HepG2 (cell line): ENCODE data around the gene OLFM2. TPM values are rescaled to one million over a fixed set of nuclear protein-coding genes. Genes with fewer than 3 reads are reported as not detected.
A peak's percentile ranks its signal among the peaks of the same experiment; 100 is the strongest.

Experiments used
- ADNP ChIP-seq: sonication (generic); formaldehyde crosslinking; IDR thresholded peaks from 2 replicates; pipeline ENCODE4 v1.4.0; 2020; ENCODE audit warnings: missing genetic modification reagents
- ATAD3A ChIP-seq: sonication (generic); formaldehyde crosslinking; IDR thresholded peaks from 2 replicates; pipeline ENCODE4 v1.4.0; 2020; ENCODE audit warnings: missing genetic modification reagents
- CHD4 ChIP-seq: fragments of 200-600 bp; sonication (generic); IDR thresholded peaks from 2 replicates; pipeline ENCODE4 v1.7.0; 2017; ENCODE audit warnings: mild to moderate bottlenecking, low read length, borderline replicate concordance
- DDIT3 ChIP-seq: sonication (generic); formaldehyde crosslinking; IDR thresholded peaks from 2 replicates; pipeline ENCODE4 v1.4.0; 2020; ENCODE audit warnings: mild to moderate bottlenecking, missing genetic modification reagents
- DR1 ChIP-seq: sonication (generic); formaldehyde crosslinking; IDR thresholded peaks from 2 replicates; pipeline ENCODE4 v1.8.0; 2021; ENCODE audit warnings: mild to moderate bottlenecking, missing genetic modification reagents, inconsistent platforms
- GATAD2A ChIP-seq: IDR thresholded peaks from 2 replicates; pipeline ENCODE4 v1.6.1; 2016
- HDAC2 ChIP-seq: sonication (generic); formaldehyde crosslinking; IDR thresholded peaks from 2 replicates; pipeline ENCODE4 v1.4.0; 2020; ENCODE audit warnings: missing genetic modification reagents
- HOXA3 ChIP-seq: sonication (generic); formaldehyde crosslinking; IDR thresholded peaks from 2 replicates; pipeline ENCODE4 v1.5.0; 2020; ENCODE audit warnings: missing genetic modification reagents
- MTERF4 ChIP-seq: sonication (generic); formaldehyde crosslinking; IDR thresholded peaks from 2 replicates; pipeline ENCODE4 v1.8.0; 2023; ENCODE audit warnings: mild to moderate bottlenecking, missing genetic modification reagents
- MZF1 ChIP-seq: sonication (generic); formaldehyde crosslinking; IDR thresholded peaks from 2 replicates; pipeline ENCODE4 v1.8.1; 2023; ENCODE audit warnings: mild to moderate bottlenecking, missing genetic modification reagents, borderline replicate concordance
- PRDM10 ChIP-seq: sonication (generic); formaldehyde crosslinking; IDR thresholded peaks from 2 replicates; pipeline ENCODE4 v1.4.0; 2020; ENCODE audit warnings: low read depth, missing genetic modification reagents
- U2AF1 ChIP-seq: fragments of 200-400 bp; formaldehyde crosslinking; optimal IDR thresholded peaks from 2 replicates; pipeline ENCODE3; 2017; ENCODE audit warnings: mild to moderate bottlenecking, low read depth, low read length
- ZBTB21 ChIP-seq: sonication (generic); formaldehyde crosslinking; IDR thresholded peaks from 2 replicates; pipeline ENCODE4 v1.4.0; 2020; ENCODE audit warnings: missing genetic modification reagents
- ZNF124 ChIP-seq: sonication (generic); formaldehyde crosslinking; IDR thresholded peaks from 2 replicates; pipeline ENCODE4 v1.4.0; 2020; ENCODE audit warnings: missing genetic modification reagents
- ZNF33A ChIP-seq: sonication (generic); formaldehyde crosslinking; IDR thresholded peaks from 2 replicates; pipeline ENCODE4 v1.5.1; 2020; ENCODE audit warnings: missing genetic modification reagents, mild to moderate bottlenecking, moderate library complexity, borderline replicate concordance
- ZNF33B ChIP-seq: sonication (generic); formaldehyde crosslinking; IDR thresholded peaks from 2 replicates; pipeline ENCODE4 v1.5.1; 2020; ENCODE audit warnings: mild to moderate bottlenecking, missing genetic modification reagents
- ZNF619 ChIP-seq: sonication (generic); formaldehyde crosslinking; IDR thresholded peaks from 2 replicates; pipeline ENCODE4 v1.4.0; 2020; ENCODE audit warnings: mild to moderate bottlenecking, missing genetic modification reagents
- ZNF703 ChIP-seq: sonication (generic); formaldehyde crosslinking; IDR thresholded peaks from 2 replicates; pipeline ENCODE4 v1.5.1; 2020; ENCODE audit warnings: missing genetic modification reagents, mild to moderate bottlenecking, moderate library complexity, borderline replicate concordance
- polyA plus RNA-seq, 8 experiments: library from polyadenylated mRNA; depleted of rRNA in 3 of 8; stranded (reverse) in 7 of 8; unstranded in 1 of 8; fragments of >200 nt; fragmentation: Illumina TruSeq in 4 of 8; extraction: Trizol in 4 of 8; gene quantifications; 2 replicates each; pipeline versions ENCODE4 v1.2.1 to v1.2.3, GENCODE V29; 2011 to 2016; ENCODE audit warnings: low read depth in 4 of 8, missing spikeins in 1 of 8, mixed read lengths in 1 of 8; ENCODE audit not compliant: insufficient read depth in 1 of 8
- total RNA-seq, 5 experiments: library from RNA; depleted of rRNA; stranded (reverse); fragments of >200 nt; fragmentation: Illumina TruSeq; extraction: Trizol; gene quantifications; 2 replicates each; pipeline ENCODE4 v1.2.3, GENCODE V29; 2016; ENCODE audit warnings: low read depth in 1 of 5
- TF ChIP-seq, protein P1 (sequence below): sonication (generic); formaldehyde crosslinking; IDR thresholded peaks from 2 replicates; pipeline ENCODE4 v1.4.0; 2020; ENCODE audit warnings: mild to moderate bottlenecking, missing genetic modification reagents
- TF ChIP-seq, protein P2 (sequence below): sonication (generic); formaldehyde crosslinking; IDR thresholded peaks from 2 replicates; pipeline ENCODE4 v1.4.0; 2020; ENCODE audit warnings: missing genetic modification reagents

The OLFM2 gene
- total and polyA plus RNA-seq, 2 of the 13 experiments (the other 11 are each of a cell fraction or from before 2014, with no cell fraction given) = 0.20 to 0.51 TPM

DNA sequence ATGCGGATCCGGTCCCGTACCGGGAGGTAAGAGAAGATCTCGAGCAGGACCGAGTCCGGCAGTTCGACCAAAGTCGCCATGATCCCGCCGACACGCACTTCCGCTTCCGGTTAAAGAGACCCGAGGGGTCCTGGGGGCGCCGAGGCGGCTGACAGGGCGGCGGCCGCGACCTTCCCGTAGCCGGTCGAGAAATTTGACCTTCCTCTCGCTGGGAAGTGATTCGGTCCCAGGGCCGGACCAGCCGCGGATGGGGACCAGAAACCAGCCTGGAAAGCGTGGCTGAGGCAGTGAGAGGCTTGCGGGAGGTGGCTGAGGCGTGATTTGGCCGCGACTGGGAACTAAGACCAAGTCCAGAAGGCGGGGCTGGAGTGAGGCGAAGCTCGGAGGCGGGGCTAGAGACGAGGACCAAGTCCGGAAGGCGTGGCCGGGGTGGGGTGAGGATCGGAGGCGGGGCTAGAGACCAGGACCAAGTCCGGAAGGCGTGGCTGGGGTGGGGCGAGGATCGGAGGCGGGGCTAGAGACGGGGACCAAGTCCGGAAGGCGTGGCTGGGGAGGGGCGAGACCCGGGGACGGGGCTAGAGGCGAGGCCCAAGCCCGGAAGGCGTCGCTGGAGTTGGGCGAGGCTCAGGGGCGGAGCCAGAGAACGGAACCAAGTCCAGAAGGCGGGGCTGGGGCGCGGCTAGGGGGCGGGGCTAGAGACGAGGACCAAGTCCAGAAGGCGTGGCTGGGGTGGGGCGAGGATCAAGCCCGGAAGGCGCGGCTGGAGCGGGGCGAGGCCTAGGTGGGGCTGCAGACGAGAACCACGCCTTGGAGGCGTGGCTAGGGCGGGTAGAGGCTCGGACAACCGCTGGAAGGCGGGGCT, 117.3 kb downstream of the OLFM2 start, which contains the start of gene FBXL12 (continued):
- TF ChIP-seq MZF1 (no peak), CHD4 (no peak), ZNF619 (peak; percentile 91; the same call in 1 of the 2 replicates), DR1 (CRISPR knock-in tag) (peak; percentile 93), PRDM10 (CRISPR knock-in tag) (peak; percentile 25; the same call in 1 of the 2 replicates), ZNF124 (no peak), U2AF1 (peak; percentile 44), MTERF4 (CRISPR knock-in tag) (no peak), DDIT3 (CRISPR knock-in tag) (no peak), ZNF703 (no peak), ZNF33A (no peak), ADNP (CRISPR knock-in tag) (no peak), ATAD3A (no peak), ZBTB21 (no peak), HOXA3 (CRISPR knock-in tag) (peak; percentile 84), HDAC2 (peak; percentile 78), GATAD2A (CRISPR knock-in tag) (no peak), ZNF33B (CRISPR knock-in tag) (0 out of 2 replicates have a peak, but pooled peaks have one; percentile 73)
- TF ChIP-seq, protein P1, sequence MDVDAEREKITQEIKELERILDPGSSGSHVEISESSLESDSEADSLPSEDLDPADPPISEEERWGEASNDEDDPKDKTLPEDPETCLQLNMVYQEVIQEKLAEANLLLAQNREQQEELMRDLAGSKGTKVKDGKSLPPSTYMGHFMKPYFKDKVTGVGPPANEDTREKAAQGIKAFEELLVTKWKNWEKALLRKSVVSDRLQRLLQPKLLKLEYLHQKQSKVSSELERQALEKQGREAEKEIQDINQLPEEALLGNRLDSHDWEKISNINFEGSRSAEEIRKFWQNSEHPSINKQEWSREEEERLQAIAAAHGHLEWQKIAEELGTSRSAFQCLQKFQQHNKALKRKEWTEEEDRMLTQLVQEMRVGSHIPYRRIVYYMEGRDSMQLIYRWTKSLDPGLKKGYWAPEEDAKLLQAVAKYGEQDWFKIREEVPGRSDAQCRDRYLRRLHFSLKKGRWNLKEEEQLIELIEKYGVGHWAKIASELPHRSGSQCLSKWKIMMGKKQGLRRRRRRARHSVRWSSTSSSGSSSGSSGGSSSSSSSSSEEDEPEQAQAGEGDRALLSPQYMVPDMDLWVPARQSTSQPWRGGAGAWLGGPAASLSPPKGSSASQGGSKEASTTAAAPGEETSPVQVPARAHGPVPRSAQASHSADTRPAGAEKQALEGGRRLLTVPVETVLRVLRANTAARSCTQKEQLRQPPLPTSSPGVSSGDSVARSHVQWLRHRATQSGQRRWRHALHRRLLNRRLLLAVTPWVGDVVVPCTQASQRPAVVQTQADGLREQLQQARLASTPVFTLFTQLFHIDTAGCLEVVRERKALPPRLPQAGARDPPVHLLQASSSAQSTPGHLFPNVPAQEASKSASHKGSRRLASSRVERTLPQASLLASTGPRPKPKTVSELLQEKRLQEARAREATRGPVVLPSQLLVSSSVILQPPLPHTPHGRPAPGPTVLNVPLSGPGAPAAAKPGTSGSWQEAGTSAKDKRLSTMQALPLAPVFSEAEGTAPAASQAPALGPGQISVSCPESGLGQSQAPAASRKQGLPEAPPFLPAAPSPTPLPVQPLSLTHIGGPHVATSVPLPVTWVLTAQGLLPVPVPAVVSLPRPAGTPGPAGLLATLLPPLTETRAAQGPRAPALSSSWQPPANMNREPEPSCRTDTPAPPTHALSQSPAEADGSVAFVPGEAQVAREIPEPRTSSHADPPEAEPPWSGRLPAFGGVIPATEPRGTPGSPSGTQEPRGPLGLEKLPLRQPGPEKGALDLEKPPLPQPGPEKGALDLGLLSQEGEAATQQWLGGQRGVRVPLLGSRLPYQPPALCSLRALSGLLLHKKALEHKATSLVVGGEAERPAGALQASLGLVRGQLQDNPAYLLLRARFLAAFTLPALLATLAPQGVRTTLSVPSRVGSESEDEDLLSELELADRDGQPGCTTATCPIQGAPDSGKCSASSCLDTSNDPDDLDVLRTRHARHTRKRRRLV (CRISPR knock-in tag) = no peak
- TF ChIP-seq, protein P2, sequence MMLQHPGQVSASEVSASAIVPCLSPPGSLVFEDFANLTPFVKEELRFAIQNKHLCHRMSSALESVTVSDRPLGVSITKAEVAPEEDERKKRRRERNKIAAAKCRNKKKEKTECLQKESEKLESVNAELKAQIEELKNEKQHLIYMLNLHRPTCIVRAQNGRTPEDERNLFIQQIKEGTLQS (CRISPR knock-in tag) = no peak; the same call in 1 of the 2 replicates
